Caco-2 (cell line): ENCODE results near the gene CAMK2G. TPM values are rescaled to one million over a fixed set of nuclear protein-coding genes. Genes with fewer than 3 reads are reported as not detected.

ENCODE experiments used
- Bru-seq: library from RNA; stranded (reverse); fragments of 400-500 nt; gene quantifications from one replicate; lab custom pipeline; 2021; lab: Mats Ljungman, UMichigan
- BruChase-seq, 2 experiments: library from RNA; stranded (reverse); fragments of 400-500 nt; gene quantifications; one replicate each; lab custom pipeline; 2021; lab: Mats Ljungman, UMichigan
- BruUV-seq: library from RNA; stranded (reverse); fragments of 400-500 nt; replicated peaks from 2 replicates; lab custom pipeline; 2021; lab: Mats Ljungman, UMichigan
- CTCF ChIA-PET: fragments of 300-600 bp; sonication (Branson Sonifier 250); formaldehyde crosslinking; loops from one replicate; lab custom pipeline; 2022; ENCODE audit warnings: antibody characterized with exemption; lab: Charles Lee
- POLR2A ChIA-PET: fragments of 300-600 bp; sonication (Branson Sonifier 250); formaldehyde crosslinking; loops from one replicate; lab custom pipeline; 2022; ENCODE audit warnings: antibody characterized with exemption; lab: Charles Lee
- DNase-seq, 2 experiments: peaks; one replicate each; pipeline versions ENCODE4 v3.0.0 to v3.0.0-alpha.2; 2020 to 2022
- H3K27me3 ChIP-seq: replicated peaks from 2 replicates; pipeline ENCODE4 v1.6.0; 2011; ENCODE audit warnings: low read length; ENCODE audit not compliant: control insufficient read depth, insufficient read depth
- H3K36me3 ChIP-seq: 2 replicates; pipeline ENCODE4 v1.5.1; 2011; ENCODE audit warnings: low read length; ENCODE audit not compliant: control insufficient read depth, insufficient read depth
- H3K4me1 ChIP-seq: fragments of 250-450 bp; sonication (Bioruptor Pico); 2 replicates; pipeline ENCODE4 v1.5.1; 2020; ENCODE audit warnings: mild to moderate bottlenecking
- H3K4me3 ChIP-seq: 2 replicates; pipeline ENCODE4 v1.5.1; 2011; ENCODE audit warnings: low read depth, mild to moderate bottlenecking, control low read depth, low read length
- H3K9me3 ChIP-seq: fragments of 250-450 bp; sonication (Bioruptor Pico); 2 replicates; pipeline ENCODE4 v1.5.1; 2020; ENCODE audit warnings: mild to moderate bottlenecking, moderate library complexity
- H3K27ac Mint-ChIP-seq: one replicate; pipeline ENCODE4 v1.8.0; 2022; ENCODE audit warnings: mixed read lengths; ENCODE audit not compliant: unreplicated experiment
- H3K27me3 Mint-ChIP-seq: one replicate; pipeline ENCODE4 v1.8.0; 2022; ENCODE audit warnings: mixed read lengths; ENCODE audit not compliant: insufficient read depth, unreplicated experiment
- H3K36me3 Mint-ChIP-seq: one replicate; pipeline ENCODE4 v1.8.0; 2022; ENCODE audit warnings: mild to moderate bottlenecking, mixed read lengths; ENCODE audit not compliant: insufficient read depth, unreplicated experiment
- H3K4me1 Mint-ChIP-seq: one replicate; pipeline ENCODE4 v1.8.0; 2022; ENCODE audit warnings: low read depth, mixed read lengths; ENCODE audit not compliant: unreplicated experiment
- H3K4me3 Mint-ChIP-seq: one replicate; pipeline ENCODE4 v1.8.0; 2022; ENCODE audit warnings: mild to moderate bottlenecking, moderate library complexity, mixed read lengths; ENCODE audit not compliant: unreplicated experiment
- H3K9me3 Mint-ChIP-seq: one replicate; pipeline ENCODE4 v1.8.0; 2022; ENCODE audit warnings: mixed read lengths; ENCODE audit not compliant: unreplicated experiment
- intact Hi-C: fragments of 100-400 bp; cut with micrococcal nuclease; formaldehyde crosslinking; loops from one replicate; pipeline ENCODE4 v1.10.0; 2022; ENCODE audit not compliant: unreplicated experiment
- long read RNA-seq: library from polyadenylated mRNA; stranded (forward); transcript quantifications from one replicate; pipeline ENCODE4 v2.0.0, GENCODE V29; 2022
- total RNA-seq: library from RNA; stranded (reverse); gene quantifications from 2 replicates; pipeline ENCODE4 v1.2.3, GENCODE V29; 2022
- TF ChIP-seq, protein P1 (sequence below), 2 experiments: fragments of 200-600 bp in 1 of 2; IDR thresholded peaks; 1 replicate in 1 of 2; 2 replicates in 1 of 2; pipeline versions ENCODE4 v1.5.1 to v1.8.0; 2011 to 2022; ENCODE audit warnings: antibody characterized with exemption in 1 of 2, control low read depth in 1 of 2, inconsistent platforms in 1 of 2, low read depth in 1 of 2, low read length in 1 of 2, mild to moderate bottlenecking in 1 of 2, moderate library complexity in 1 of 2; ENCODE audit not compliant: insufficient read depth in 1 of 2, severe bottlenecking in 1 of 2, unreplicated experiment in 1 of 2

Gene CAMK2G
- 78.0 and 78.8 TPM in 2 replicates for total RNA-seq
- Bru-seq, nascent RNA, result percentile 89 among the genes with signal in this experiment
- percentile 90 among the genes with signal in this experiment for BruChase-seq, experiment 1, labeled RNA remaining after a 2-hour chase
- BruChase-seq, experiment 2, labeled RNA remaining after a 6-hour chase, result percentile 88 among the genes with signal in this experiment
- long read RNA-seq, transcript CAMK2G-203 (21 exons, 3,818 nt), result major isoform, 12 of 85 reads
- long read RNA-seq, partial matches to known transcripts, result 15 of 85 reads
- long read RNA-seq, other reads (novel, unspliced or antisense), result 58 of 85 reads

DNA sequence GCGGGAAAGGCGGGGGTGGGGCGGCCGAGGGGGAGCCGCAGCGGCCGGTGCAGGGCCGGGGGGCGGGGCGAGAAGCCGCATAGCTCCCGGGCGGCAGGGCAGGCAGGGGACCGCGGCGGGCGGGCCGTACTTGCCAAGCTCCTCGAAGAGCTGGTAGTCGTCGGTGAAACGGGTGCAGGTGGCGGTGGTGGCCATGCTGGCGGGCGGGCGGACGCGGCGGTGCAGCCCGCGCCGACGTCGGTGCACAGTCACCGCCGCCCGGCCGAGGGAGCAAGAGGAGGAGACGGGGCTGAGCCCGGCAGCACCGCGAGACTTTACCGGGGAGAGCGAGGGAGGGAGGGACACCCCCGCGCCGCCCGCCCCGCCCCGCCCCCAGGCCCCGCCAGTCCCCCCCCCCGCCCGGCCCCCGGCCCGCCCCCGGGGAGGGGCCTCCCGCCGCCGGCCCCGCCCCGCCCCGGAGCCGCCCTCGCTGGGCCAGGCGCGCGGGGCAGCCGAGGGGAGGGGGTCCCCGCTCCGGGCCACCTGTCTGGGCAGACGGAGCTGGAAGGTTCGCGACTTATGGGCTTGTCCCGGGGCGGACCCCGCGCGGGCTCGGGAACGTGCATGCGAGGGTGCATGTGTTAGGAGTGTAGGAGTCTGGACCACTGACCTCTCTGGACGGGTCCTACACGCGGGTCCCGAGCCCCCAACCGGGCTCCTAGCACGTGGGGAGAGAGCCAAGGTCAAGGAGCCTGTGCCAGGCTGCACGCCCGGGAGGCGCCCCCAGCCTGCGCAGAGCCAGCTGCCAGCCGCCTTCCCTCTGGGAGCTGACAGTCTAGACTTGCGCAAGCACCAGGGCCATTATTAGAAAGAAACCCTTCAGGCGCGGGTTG is at the start of gene CAMK2G:
Gene CAMK2G, minus strand, starts transcription at position 289 of the 872 bp plus-strand sequence. Its CDS starts 94 bp downstream, at position 195.
- BruUV-seq, result no TSS peak
- DNase-seq, result peak; percentile 89 to 90
- intact Hi-C loops, result loop anchor here (10.0 kb wide), 1 partner anchor 90 kb away; the partner anchor contains the start of genes CHCHD1 and ZSWIM8
- Mint-ChIP-seq H3K27ac (peak within 1 kb of the TSS; percentile 80), H3K36me3 (peaks cover 35% of the 10 kb centered on the region), H3K9me3 (no peaks in the 10 kb centered on the region), H3K4me1 (peaks cover 35% of the 10 kb centered on the region), H3K27me3 (no peaks in the 10 kb centered on the region), H3K4me3 (peak within 1 kb of the TSS; percentile 69)
- TF ChIP-seq, protein P1, sequence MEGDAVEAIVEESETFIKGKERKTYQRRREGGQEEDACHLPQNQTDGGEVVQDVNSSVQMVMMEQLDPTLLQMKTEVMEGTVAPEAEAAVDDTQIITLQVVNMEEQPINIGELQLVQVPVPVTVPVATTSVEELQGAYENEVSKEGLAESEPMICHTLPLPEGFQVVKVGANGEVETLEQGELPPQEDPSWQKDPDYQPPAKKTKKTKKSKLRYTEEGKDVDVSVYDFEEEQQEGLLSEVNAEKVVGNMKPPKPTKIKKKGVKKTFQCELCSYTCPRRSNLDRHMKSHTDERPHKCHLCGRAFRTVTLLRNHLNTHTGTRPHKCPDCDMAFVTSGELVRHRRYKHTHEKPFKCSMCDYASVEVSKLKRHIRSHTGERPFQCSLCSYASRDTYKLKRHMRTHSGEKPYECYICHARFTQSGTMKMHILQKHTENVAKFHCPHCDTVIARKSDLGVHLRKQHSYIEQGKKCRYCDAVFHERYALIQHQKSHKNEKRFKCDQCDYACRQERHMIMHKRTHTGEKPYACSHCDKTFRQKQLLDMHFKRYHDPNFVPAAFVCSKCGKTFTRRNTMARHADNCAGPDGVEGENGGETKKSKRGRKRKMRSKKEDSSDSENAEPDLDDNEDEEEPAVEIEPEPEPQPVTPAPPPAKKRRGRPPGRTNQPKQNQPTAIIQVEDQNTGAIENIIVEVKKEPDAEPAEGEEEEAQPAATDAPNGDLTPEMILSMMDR (IDR thresholded peaks at IDR 0.05; ENCODE audit: insufficient read depth in 1 of 2, low read depth in 1 of 2, low read length in 1 of 2, severe bottlenecking in 1 of 2, unreplicated experiment in 1 of 2), result no peak
- peak within 1 kb of the TSS; percentile 83 for H3K4me3 ChIP-seq
- no peaks in the 10 kb centered on the region for H3K27me3 ChIP-seq
- POLR2A ChIA-PET, result interaction anchor here (0.8 to 1.0 kb wide), 2 partner anchors 21 to 123 kb away, joined by 3 to 4 read pairs; partner anchors contain the start of gene VCL
- no peaks in the 10 kb centered on the region for H3K9me3 ChIP-seq
- 0 out of 2 replicates have a peak, but pooled peaks cover 4% of the 10 kb centered on the region for H3K36me3 ChIP-seq
- CTCF ChIA-PET, result no interaction called here
- H3K4me1 ChIP-seq, result peaks cover 51% of the 10 kb centered on the region

DNA sequence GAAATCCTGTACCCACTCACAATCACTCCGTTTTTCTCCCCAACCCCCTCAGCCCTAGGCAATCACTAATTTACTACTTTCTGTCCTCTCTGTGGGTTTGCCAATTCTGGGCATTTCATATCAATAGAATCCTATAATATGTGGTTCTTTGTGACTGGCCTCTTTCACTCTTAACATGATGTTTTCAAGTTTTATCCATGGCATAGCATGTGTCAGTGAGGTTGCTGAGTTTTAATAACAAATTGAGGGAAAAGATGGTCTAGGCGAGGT is 48.4 kb upstream of the CAMK2G start:
- intact Hi-C loops, result no loop called here
- ChIA-PET POLR2A (no interaction called here), CTCF (no interaction called here)
- TF ChIP-seq, protein P1 (IDR thresholded peaks at IDR 0.05; ENCODE audit: insufficient read depth in 1 of 2, low read depth in 1 of 2, low read length in 1 of 2, severe bottlenecking in 1 of 2, unreplicated experiment in 1 of 2), result no peak
- DNase-seq, result no peak
- H3K9me3 ChIP-seq, result no peaks in the 10 kb centered on the region
- no peak overlapping the region for H3K4me3 ChIP-seq
- no peak overlapping the region for H3K27ac Mint-ChIP-seq
- no peak overlapping the region for H3K4me3 Mint-ChIP-seq
- no peaks in the 10 kb centered on the region for H3K4me1 ChIP-seq
- H3K27me3 Mint-ChIP-seq, result no peaks in the 10 kb centered on the region
- H3K4me1 Mint-ChIP-seq, result peaks cover 6% of the 10 kb centered on the region
- no peaks in the 10 kb centered on the region for H3K36me3 Mint-ChIP-seq
- H3K9me3 Mint-ChIP-seq, result no peaks in the 10 kb centered on the region
- no peaks in the 10 kb centered on the region for H3K36me3 ChIP-seq
- H3K27me3 ChIP-seq, result no peaks in the 10 kb centered on the region
- no TSS peak for BruUV-seq

DNA sequence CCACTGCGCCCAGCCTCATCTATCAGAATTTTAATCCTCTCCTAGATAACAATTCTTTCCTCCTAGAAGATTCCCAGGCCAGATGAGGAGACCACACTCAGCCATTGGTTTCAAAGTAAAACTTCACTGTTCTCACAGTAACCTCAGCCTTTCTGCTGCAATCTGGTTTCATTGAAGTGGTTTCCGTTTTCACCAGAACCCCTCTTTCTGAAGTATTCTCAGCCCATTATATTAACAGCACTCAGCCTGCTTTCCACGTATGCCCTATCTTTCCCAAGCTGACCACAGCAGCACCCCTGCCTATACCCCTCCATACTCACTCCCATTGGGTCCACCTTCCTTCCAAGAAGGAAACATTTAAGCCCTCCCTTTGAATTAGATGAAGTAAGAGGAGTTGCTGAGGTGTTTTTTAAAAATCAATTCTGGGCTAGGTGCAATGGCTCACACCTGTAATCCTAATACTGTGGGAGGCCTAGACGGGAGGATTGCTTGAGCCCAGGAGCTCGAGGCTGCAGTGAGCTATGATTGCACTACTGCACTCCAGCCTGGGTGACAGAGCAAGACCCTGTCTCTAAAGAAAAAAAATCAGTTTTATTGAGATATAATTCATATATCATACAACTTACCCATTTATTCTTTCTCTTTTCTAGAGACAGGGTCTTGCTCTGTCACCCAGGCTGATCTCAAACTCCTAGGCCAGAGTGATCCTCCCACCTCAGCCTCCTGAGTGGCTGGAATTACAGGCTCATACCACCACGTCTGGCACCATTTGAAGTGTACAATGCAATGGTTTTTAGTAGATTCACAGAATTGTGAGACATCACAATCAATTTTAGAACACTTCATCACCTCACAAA is 47.9 kb upstream of the CAMK2G start:
- ChIA-PET CTCF (no interaction called here), POLR2A (no interaction called here)
- intact Hi-C loops, result no loop called here
- H3K27me3 Mint-ChIP-seq, result no peaks in the 10 kb centered on the region
- Histone ChIP-seq H3K27me3 (no peaks in the 10 kb centered on the region), H3K4me3 (no peak overlapping the region), H3K9me3 (no peaks in the 10 kb centered on the region), H3K4me1 (no peaks in the 10 kb centered on the region), H3K36me3 (no peaks in the 10 kb centered on the region)
- no peak overlapping the region for H3K27ac Mint-ChIP-seq
- no TSS peak for BruUV-seq
- no peak overlapping the region for H3K4me3 Mint-ChIP-seq
- DNase-seq, result no peak
- H3K36me3 Mint-ChIP-seq, result no peaks in the 10 kb centered on the region
- H3K4me1 Mint-ChIP-seq, result peaks cover 6% of the 10 kb centered on the region
- H3K9me3 Mint-ChIP-seq, result no peaks in the 10 kb centered on the region
- TF ChIP-seq, protein P1 (IDR thresholded peaks at IDR 0.05; ENCODE audit: insufficient read depth in 1 of 2, low read depth in 1 of 2, low read length in 1 of 2, severe bottlenecking in 1 of 2, unreplicated experiment in 1 of 2), result no peak
